ENCODE data around the gene BCL2A1.

BCL2A1 gene

DNA sequence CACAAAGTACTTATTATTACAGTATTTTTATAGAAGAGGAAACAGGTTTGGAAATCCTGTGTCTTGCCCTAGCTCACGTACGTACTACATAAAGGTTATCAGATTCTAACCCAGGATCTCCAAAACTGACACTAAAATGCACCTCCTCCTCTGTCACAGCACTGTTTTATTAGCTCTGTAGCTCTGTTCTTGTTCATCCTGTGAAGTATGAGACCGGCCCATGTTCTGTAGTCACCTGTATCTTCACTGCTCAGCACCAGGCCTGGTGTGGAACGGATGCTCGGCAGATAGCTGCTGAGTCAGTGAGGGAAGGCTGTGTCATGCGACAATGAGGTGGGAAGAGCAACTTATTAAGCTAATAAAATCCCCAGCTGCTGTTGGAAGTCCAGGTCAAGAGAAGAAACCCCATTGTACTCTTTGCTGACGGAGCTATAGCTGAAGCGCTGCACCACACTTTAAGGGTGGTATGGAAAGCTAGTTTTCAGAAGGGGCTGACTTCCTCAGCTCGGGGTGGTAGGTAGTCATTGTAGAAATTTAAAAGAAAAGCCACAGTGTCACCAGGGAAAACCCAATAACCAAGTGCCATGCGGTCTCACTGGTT is 22.8 kb downstream of the BCL2A1 start:
- DNase-seq = no peak
- no peak for TF ChIP-seq CTCF (IDR thresholded peaks at IDR 0.05)
- Mint-ChIP-seq H3K36me3 (ENCODE audit: low read depth) (no peaks in the 10 kb centered on the region), H3K27me3 (ENCODE audit: low read depth, poor library complexity) (peaks cover 11% of the 10 kb centered on the region), H3K27ac (no peak overlapping the region), H3K4me3 (no peak overlapping the region), H3K9me3 (no peaks in the 10 kb centered on the region), H3K4me1 (peaks cover 8% of the 10 kb centered on the region)

DNA sequence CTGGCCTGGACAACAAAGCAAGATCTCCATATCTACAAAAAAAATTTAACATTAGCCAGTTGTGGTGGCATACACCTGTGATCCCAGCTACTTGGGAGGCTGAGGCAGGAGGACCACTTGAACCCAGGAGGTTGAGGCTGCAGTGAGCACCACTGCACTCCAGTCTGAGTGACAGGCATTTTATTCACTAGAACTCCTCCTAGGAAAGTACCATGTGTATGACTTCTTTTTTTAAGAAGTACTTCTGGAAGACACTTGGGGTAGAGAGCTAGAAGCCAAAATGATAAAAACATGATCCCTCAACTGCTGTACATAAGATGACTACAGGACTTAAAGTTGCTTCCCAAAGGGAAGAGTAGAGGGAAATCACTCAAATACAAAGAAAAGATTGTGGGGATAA is 24.0 kb downstream of the BCL2A1 start:
- Mint-ChIP-seq H3K36me3 (ENCODE audit: low read depth) (no peaks in the 10 kb centered on the region), H3K27ac (no peak overlapping the region), H3K9me3 (no peaks in the 10 kb centered on the region), H3K27me3 (ENCODE audit: low read depth, poor library complexity) (peaks cover 17% of the 10 kb centered on the region), H3K4me3 (no peak overlapping the region), H3K4me1 (peaks cover 8% of the 10 kb centered on the region)
- DNase-seq = no peak
- TF ChIP-seq CTCF (IDR thresholded peaks at IDR 0.05) = no peak

GRCh38 chr15:79944622-79945021 is 26.4 kb downstream of the BCL2A1 start:
- peaks cover 16% of the 10 kb centered on the region for H3K27me3 Mint-ChIP-seq (ENCODE audit: low read depth, poor library complexity)
- no peak overlapping the region for H3K4me3 Mint-ChIP-seq
- TF ChIP-seq CTCF (IDR thresholded peaks at IDR 0.05) = no peak
- H3K36me3 Mint-ChIP-seq (ENCODE audit: low read depth) = no peaks in the 10 kb centered on the region
- H3K9me3 Mint-ChIP-seq = no peaks in the 10 kb centered on the region
- H3K27ac Mint-ChIP-seq = no peak overlapping the region
- H3K4me1 Mint-ChIP-seq = peaks cover 8% of the 10 kb centered on the region
- DNase-seq = no peak

GRCh38 chr15:79943820-79944219 is 27.2 kb downstream of the BCL2A1 start:
- no peaks in the 10 kb centered on the region for H3K9me3 Mint-ChIP-seq
- H3K27ac Mint-ChIP-seq = no peak overlapping the region
- no peaks in the 10 kb centered on the region for H3K36me3 Mint-ChIP-seq (ENCODE audit: low read depth)
- peaks cover 16% of the 10 kb centered on the region for H3K27me3 Mint-ChIP-seq (ENCODE audit: low read depth, poor library complexity)
- no peak for TF ChIP-seq CTCF (IDR thresholded peaks at IDR 0.05)
- DNase-seq = no peak
- H3K4me3 Mint-ChIP-seq = no peak overlapping the region
- peaks cover 7% of the 10 kb centered on the region for H3K4me1 Mint-ChIP-seq

DNA sequence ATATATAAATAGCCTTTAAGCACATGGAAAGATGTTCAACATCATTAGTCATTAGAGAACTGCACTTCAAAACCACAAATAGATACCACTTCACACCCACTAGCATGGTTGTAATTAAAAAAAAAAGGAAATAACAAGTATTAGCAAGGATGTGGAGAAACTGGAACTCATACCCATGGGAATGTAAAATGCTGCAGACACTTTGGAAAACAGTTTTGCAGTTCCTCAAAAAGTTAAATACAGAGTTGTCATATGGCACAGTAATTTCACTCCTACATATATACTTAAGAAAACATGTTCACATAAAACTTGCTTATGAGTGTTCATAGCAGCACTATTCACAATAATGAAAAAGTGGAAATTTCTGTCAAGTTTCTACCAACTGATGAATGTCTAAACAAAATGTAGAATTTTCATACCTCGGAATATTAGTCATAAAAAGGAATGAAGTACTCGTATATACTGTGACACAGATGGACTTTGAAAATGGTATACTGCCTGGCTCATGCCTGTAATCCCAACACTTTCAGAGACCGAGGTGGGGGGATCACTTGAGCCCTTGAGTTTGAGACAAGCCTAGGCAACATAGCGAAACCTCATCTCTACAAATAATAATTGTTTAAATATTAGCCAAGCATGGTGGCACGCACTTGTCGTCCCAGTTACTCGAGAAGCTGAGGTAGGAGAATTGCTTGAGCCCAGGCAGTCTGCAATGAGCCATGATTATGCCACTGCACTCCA is 28.1 kb downstream of the BCL2A1 start:
- H3K27me3 Mint-ChIP-seq (ENCODE audit: low read depth, poor library complexity) = peaks cover 19% of the 10 kb centered on the region
- no peak for TF ChIP-seq CTCF (IDR thresholded peaks at IDR 0.05)
- H3K4me1 Mint-ChIP-seq = no peaks in the 10 kb centered on the region
- DNase-seq = no peak
- no peak overlapping the region for H3K27ac Mint-ChIP-seq
- no peaks in the 10 kb centered on the region for H3K36me3 Mint-ChIP-seq (ENCODE audit: low read depth)
- H3K9me3 Mint-ChIP-seq = no peaks in the 10 kb centered on the region
- H3K4me3 Mint-ChIP-seq = no peak overlapping the region

DNA sequence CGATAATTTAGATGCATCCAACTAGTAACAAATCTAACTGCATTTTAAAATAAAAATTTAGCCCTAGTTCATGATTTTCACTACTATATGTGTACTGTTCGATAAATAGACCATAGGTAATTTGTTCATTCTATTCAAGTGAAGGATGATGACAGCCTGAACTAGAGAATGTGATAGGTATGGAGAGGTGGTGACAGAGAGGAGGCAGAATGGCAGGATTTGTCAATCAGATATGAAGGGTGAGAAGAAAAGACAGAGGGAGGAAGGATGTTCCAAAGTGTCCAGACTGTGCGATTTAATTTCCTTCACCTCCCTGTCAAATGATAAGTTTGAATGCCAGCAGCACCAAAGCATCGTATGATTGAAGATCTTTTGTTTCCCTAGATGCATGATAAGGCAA is 31.6 kb downstream of the BCL2A1 start:
- H3K27ac Mint-ChIP-seq = no peak overlapping the region
- H3K27me3 Mint-ChIP-seq (ENCODE audit: low read depth, poor library complexity) = peaks cover 25% of the 10 kb centered on the region
- H3K4me3 Mint-ChIP-seq = no peak overlapping the region
- H3K9me3 Mint-ChIP-seq = no peaks in the 10 kb centered on the region
- H3K36me3 Mint-ChIP-seq (ENCODE audit: low read depth) = no peaks in the 10 kb centered on the region
- DNase-seq = no peak
- H3K4me1 Mint-ChIP-seq = peaks cover 23% of the 10 kb centered on the region
- TF ChIP-seq CTCF (IDR thresholded peaks at IDR 0.05) = no peak
